Tibial artery (tissue), 4 donors: ENCODE measurements around the gene RBM47.

Experiments used
- DNase-seq, 2 donors: peaks; one replicate each; pipeline ENCODE4 v3.0.0-alpha.2; 2019
- H3K27ac ChIP-seq, 2 donors: fragments of 200-600 bp; sonication (generic) in 1 of 2; 1 replicate in 1 of 2; 2 replicates in 1 of 2; pipeline ENCODE4 v1.5.1; 2018 to 2019; ENCODE audit warnings: mild to moderate bottlenecking in 1 of 2
- H3K27me3 ChIP-seq, 2 donors: fragments of 200-600 bp; sonication (generic) in 1 of 2; one replicate each; pipeline versions ENCODE4 v1.5.1 to v1.6.0; 2016 to 2019
- H3K36me3 ChIP-seq, 3 donors: fragments of 200-600 bp; sonication (generic) in 2 of 3; one replicate each; pipeline ENCODE4 v1.5.1; 2016 to 2019; ENCODE audit warnings: mild to moderate bottlenecking in 2 of 3
- H3K4me1 ChIP-seq, 4 donors: fragments of 200-600 bp; sonication (generic) in 2 of 4; 1 replicate in 3 of 4; 2 replicates in 1 of 4; pipeline ENCODE4 v1.5.1; 2016 to 2019
- H3K4me3 ChIP-seq, 2 donors: fragments of 200-600 bp; sonication (generic) in 1 of 2; 1 replicate in 1 of 2; 2 replicates in 1 of 2; pipeline ENCODE4 v1.5.1; 2018 to 2019; ENCODE audit warnings: mild to moderate bottlenecking in 2 of 2
- H3K9me3 ChIP-seq, 3 donors: fragments of 200-600 bp; sonication (generic) in 1 of 3; one replicate each; pipeline ENCODE4 v1.5.1; 2016 to 2019
- intact Hi-C: fragments of 100-400 bp; cut with DNase I; formaldehyde crosslinking; loops from one replicate; pipeline ENCODE4 v1.15.0; 2023; ENCODE audit warnings: low total_unique reads
- TF ChIP-seq, protein P1 (sequence below), 2 experiments: fragments of 200-600 bp in 1 of 2; fragments of 450-650 bp in 1 of 2; IDR thresholded peaks; one replicate each; pipeline ENCODE4 v1.5.1; 2017 to 2019; ENCODE audit warnings: antibody characterized with exemption in 2 of 2, mild to moderate bottlenecking in 1 of 2, moderate library complexity in 1 of 2

The RBM47 gene

DNA sequence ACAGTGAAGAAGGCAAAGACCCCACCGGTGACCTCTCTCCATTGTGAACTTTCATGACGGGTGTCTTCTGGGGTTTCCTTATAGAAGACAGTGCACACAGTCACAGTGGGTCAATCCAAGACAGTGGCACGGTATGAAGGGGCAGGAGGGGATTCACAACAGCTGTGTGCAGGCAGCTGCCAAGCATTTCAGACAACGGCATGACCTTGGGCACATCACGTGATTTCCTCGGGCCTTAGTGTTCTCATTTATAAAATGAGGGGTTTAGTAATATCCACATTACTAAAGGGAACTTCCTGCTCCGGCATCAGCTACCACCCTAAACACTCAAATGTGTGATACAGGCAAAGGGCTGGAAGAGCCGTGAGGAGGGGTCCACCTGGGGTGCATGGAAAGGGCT lies 42.9 kb downstream of the RBM47 start:
- H3K4me3 ChIP-seq: no peak overlapping the region
- DNase-seq: peak in 1 of 2 donors; percentile 47
- H3K4me1 ChIP-seq: no peaks in the 10 kb centered on the region
- no peaks in the 10 kb centered on the region for H3K36me3 ChIP-seq
- intact Hi-C loops: no loop called here
- H3K9me3 ChIP-seq: no peaks in the 10 kb centered on the region
- peaks cover 0 to 9% of the 10 kb centered on the region in 2 donors for H3K27me3 ChIP-seq
- H3K27ac ChIP-seq: no peak overlapping the region
- TF ChIP-seq, protein P1, sequence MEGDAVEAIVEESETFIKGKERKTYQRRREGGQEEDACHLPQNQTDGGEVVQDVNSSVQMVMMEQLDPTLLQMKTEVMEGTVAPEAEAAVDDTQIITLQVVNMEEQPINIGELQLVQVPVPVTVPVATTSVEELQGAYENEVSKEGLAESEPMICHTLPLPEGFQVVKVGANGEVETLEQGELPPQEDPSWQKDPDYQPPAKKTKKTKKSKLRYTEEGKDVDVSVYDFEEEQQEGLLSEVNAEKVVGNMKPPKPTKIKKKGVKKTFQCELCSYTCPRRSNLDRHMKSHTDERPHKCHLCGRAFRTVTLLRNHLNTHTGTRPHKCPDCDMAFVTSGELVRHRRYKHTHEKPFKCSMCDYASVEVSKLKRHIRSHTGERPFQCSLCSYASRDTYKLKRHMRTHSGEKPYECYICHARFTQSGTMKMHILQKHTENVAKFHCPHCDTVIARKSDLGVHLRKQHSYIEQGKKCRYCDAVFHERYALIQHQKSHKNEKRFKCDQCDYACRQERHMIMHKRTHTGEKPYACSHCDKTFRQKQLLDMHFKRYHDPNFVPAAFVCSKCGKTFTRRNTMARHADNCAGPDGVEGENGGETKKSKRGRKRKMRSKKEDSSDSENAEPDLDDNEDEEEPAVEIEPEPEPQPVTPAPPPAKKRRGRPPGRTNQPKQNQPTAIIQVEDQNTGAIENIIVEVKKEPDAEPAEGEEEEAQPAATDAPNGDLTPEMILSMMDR (IDR thresholded peaks at IDR 0.05): no peak

DNA sequence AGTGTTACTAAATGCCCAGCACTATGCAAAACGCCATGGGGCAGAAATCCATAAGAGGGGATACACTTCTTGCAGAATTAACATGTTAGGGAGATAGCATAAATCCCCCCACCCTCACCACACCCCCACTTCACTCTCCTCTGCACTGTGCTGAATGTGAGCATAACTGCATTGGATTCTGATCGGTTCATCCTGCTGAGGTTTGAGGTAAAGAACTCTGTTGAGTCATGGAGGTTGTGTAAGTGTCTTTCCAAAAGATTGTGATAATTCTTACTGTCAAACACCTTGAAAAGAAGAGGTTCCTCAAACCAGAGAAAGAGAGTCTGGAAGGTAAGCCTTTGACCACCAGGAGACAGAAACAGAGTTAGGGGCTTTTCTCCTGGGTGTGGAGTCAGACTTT lies 43.6 kb downstream of the RBM47 start:
- H3K9me3 ChIP-seq: no peaks in the 10 kb centered on the region
- no peak for DNase-seq
- H3K36me3 ChIP-seq: no peaks in the 10 kb centered on the region
- peaks cover 0 to 9% of the 10 kb centered on the region in 2 donors for H3K27me3 ChIP-seq
- no peak overlapping the region for H3K4me3 ChIP-seq
- TF ChIP-seq, protein P1 (IDR thresholded peaks at IDR 0.05): no peak
- no peak overlapping the region for H3K27ac ChIP-seq
- intact Hi-C loops: no loop called here
- H3K4me1 ChIP-seq: no peaks in the 10 kb centered on the region

DNA sequence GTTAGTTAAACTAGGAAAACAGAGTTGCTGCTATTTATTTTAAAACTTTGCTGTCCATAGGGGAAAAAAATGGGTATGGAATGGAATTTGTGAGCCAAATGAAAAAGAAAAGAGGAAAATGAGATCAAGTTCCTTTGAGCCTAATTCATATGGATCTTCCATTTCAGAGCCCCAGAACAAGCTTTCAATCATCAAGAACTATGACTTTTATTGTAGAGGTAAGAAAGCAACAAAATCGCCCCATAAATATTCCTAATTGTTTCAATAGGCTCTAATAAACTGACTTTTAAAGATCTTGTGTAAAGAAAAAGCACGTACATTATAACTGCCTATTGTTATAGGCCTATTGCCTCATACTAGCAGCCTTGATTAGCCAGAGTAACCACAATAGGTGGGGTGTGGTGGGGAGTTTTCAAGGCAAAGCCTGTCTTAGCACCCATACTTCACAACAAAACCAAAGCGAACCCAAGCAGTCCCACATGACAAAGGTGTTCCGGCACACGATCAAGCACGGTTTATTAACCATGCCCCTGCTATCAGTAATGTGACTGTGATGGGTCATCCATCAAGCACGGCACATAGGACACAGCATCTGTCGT lies 44.4 kb downstream of the RBM47 start:
- TF ChIP-seq, protein P1 (IDR thresholded peaks at IDR 0.05): no peak
- H3K27ac ChIP-seq: no peak overlapping the region
- H3K27me3 ChIP-seq: peaks cover 0 to 9% of the 10 kb centered on the region in 2 donors

DNA sequence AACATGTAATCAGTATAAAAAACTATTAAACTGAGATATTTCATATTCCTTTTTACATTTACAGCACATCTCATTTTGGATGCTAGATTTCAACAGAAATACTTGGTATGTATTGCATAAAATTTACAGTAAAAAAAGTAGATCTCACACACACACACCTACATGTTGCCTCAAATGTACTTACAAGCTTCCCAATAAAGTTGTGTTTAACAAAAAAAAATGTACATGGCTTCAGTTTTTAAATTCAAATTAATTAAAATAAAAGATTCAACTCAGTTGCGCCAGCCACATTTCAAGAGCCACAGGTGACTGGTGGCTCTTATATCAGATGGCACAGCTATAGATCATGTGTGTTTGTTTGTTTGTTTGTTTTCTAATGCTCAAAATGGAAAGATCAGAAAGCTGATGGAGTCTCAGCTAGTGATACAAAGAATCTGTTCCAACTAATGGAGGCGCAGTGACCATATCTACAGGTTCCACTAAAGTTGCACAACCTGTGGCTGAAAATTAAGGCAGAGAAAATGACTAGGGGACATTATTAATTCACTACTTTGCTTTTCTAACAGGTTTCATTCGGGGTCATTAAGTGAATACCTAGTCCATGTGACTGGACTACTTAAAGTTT lies 45.0 kb downstream of the RBM47 start:
- Histone ChIP-seq H3K9me3 (no peaks in the 10 kb centered on the region), H3K27ac (no peak overlapping the region), H3K27me3 (peaks cover 0 to 9% of the 10 kb centered on the region in 2 donors), H3K4me3 (no peak overlapping the region), H3K36me3 (no peaks in the 10 kb centered on the region), H3K4me1 (no peaks in the 10 kb centered on the region)
- no peak for DNase-seq
- intact Hi-C loops: no loop called here
- TF ChIP-seq, protein P1 (IDR thresholded peaks at IDR 0.05): no peak

More for the DNA sequence above, 44.4 kb downstream of the RBM47 start:
- no peak overlapping the region for H3K4me3 ChIP-seq
- DNase-seq: no peak
- intact Hi-C loops: no loop called here
- H3K9me3 ChIP-seq: no peaks in the 10 kb centered on the region
- no peaks in the 10 kb centered on the region for H3K36me3 ChIP-seq
- no peaks in the 10 kb centered on the region for H3K4me1 ChIP-seq

DNA sequence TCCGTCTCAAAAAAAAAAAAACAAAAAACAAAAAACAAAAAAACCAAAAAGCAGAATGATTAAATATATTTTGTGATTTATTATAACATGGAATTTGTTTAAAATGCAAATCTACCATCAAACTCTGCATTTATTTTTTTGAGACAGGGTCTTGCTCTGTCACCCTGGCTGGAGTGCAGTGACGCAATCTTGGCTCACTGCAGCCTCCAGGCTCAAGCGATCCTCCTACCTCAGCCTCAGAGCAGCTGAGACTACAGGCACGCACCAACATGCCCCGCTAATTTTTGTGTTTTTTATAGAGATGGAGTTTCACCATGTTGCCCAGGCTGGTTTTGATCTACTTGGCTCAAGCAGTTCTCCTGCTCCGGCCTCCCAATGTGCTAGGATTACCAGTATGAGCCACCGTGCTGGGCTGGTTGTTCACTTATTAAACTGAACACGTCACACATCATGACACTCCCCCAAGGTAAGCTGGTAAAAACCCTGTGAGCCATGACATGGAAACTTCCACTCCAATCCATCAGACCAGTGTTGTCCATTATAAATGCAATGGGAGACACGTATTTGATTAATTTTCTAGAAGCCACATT lies 45.7 kb downstream of the RBM47 start:
- Histone ChIP-seq H3K9me3 (no peaks in the 10 kb centered on the region), H3K27me3 (peaks cover 0 to 9% of the 10 kb centered on the region in 2 donors), H3K4me1 (no peaks in the 10 kb centered on the region), H3K27ac (no peak overlapping the region), H3K36me3 (no peaks in the 10 kb centered on the region), H3K4me3 (no peak overlapping the region)
- no peak for DNase-seq
- intact Hi-C loops: no loop called here
- TF ChIP-seq, protein P1 (IDR thresholded peaks at IDR 0.05): no peak
